Measurements from ENCODE around the gene PDE6C. TPM values are rescaled to one million over a fixed set of nuclear protein-coding genes. Genes with fewer than 3 reads are reported as not detected.

PDE6C gene
- total and polyA plus RNA-seq, 2 donors (not counting 1 experiment from before 2014, with no cell fraction given): not detected

DNA sequence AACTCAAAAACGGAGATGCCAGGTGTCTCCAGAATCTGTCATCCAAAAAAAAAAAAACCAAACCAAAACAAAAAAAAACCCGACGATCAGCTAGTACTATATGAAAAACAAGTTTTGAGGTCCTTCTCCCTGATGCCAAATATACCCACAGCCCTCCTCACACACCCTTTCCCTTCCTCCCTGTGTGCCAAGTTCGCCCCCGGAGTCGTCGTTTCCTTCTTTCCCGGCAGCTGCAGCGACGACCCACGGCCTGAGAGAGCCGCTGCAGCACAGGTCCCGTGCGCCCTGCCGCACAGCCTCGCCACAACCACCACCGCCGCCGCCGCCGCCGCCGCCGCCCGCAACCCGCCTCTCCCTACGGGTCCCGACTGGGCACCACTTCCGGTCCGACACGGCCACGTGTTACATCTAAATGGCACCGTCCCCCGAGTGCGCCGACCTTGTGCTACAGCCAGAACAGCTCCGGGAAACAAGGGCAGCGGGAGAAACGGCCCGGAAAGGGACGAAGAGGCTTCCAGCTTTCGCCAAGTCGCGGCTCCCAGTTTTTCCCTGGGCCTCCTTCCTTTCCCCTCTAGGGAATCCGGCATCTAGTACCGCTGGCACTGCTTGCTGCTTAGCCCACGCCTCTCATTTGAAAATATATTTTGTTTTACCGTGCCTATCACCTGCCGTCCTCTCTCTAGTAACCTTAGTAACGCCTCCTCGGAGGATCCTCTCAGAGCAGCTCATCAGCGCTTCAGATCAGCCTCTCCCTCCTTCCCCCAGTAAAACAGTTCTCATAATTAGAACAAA is 90.1 kb downstream of the PDE6C start, which contains the start of gene FRA10AC1:
Gene FRA10AC1, minus strand, starts transcription at position 383 of the 792 bp plus-strand sequence. CDS start 2,486 bp downstream, outside the sequence.
- peak within 1 kb of the TSS; percentile 79 to 98 (median 91) for H3K4me3 ChIP-seq (ENCODE audit: control extremely low read depth in 1 of 5, extremely low read depth in 1 of 5, insufficient read depth in 1 of 5, low read depth in 2 of 5, low read length in 4 of 5)
- intact Hi-C loops (cut with micrococcal nuclease): loop anchor here (1.0 to 10.0 kb wide), 9 partner anchors 48 to 1905 kb away; partner anchors contain the start of genes CEP55, CPEB3, HELLS and KIF11
- ATAC-seq (ENCODE audit: low read depth) (peak; percentile 86), DNase-seq (peak; percentile 95)
- H3K27ac Mint-ChIP-seq: no peak within 1 kb of the TSS
- peak within 1 kb of the TSS; percentile 81 for H3K9ac ChIP-seq (ENCODE audit: low read length)
- no peaks in the 10 kb centered on the region for H3K27me3 Mint-ChIP-seq
- no peak for TF ChIP-seq EZH2 (IDR thresholded peaks at IDR 0.05; ENCODE audit: borderline replicate concordance, insufficient read depth, low read depth, low read length, poor library complexity, severe bottlenecking)
- TF ChIP-seq, protein P1, sequence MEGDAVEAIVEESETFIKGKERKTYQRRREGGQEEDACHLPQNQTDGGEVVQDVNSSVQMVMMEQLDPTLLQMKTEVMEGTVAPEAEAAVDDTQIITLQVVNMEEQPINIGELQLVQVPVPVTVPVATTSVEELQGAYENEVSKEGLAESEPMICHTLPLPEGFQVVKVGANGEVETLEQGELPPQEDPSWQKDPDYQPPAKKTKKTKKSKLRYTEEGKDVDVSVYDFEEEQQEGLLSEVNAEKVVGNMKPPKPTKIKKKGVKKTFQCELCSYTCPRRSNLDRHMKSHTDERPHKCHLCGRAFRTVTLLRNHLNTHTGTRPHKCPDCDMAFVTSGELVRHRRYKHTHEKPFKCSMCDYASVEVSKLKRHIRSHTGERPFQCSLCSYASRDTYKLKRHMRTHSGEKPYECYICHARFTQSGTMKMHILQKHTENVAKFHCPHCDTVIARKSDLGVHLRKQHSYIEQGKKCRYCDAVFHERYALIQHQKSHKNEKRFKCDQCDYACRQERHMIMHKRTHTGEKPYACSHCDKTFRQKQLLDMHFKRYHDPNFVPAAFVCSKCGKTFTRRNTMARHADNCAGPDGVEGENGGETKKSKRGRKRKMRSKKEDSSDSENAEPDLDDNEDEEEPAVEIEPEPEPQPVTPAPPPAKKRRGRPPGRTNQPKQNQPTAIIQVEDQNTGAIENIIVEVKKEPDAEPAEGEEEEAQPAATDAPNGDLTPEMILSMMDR (IDR thresholded peaks at IDR 0.05): no peak
- no peaks in the 10 kb centered on the region for H3K9me3 Mint-ChIP-seq (ENCODE audit: insufficient read depth)
- no peaks in the 10 kb centered on the region for H3K9me3 ChIP-seq (ENCODE audit: control extremely low read depth in 1 of 3, control insufficient read depth in 2 of 3, insufficient read depth in 1 of 3, low read length in 2 of 3)
- peaks cover 3 to 7% of the 10 kb centered on the region in 2 experiments for H3K36me3 ChIP-seq (replicated peaks in 1 of 2; ENCODE audit: control extremely low read depth in 1 of 2, control insufficient read depth in 1 of 2, extremely low read depth in 1 of 2, insufficient read depth in 2 of 2, low read length in 1 of 2)
- H3K27me3 ChIP-seq (replicated peaks in 1 of 4; ENCODE audit: control extremely low read depth in 1 of 4, control insufficient read depth in 3 of 4, insufficient read depth in 4 of 4, low read length in 3 of 4): no peaks in the 10 kb centered on the region
- peak within 1 kb of the TSS; percentile 77 for H3K4me2 ChIP-seq (replicated peaks; ENCODE audit: low read depth, low read length, poor library complexity, severe bottlenecking)
- H3K4me1 Mint-ChIP-seq: peaks cover 9% of the 10 kb centered on the region
- ChIA-PET POLR2A (interaction anchor here (1.3 to 1.5 kb wide), 3 partner anchors 40 to 113 kb away, joined by 3 to 4 read pairs (median 3); no protein-coding TSS in a partner anchor), CTCF (interaction anchor here (0.6 to 3.1 kb wide), 11 partner anchors 11 to 618 kb away, joined by 3 to 40 read pairs (median 4); no protein-coding TSS in a partner anchor)
- under 1% methylated on average over 51 of the region's 52 CpGs for WGBS (ENCODE audit: insufficient coverage)
- peak within 1 kb of the TSS; percentile 64 to 92 for H3K27ac ChIP-seq (ENCODE audit: low read length in 2 of 2)
- H3K4me1 ChIP-seq (ENCODE audit: control insufficient read depth in 2 of 2, insufficient read depth in 2 of 2, low read length in 2 of 2): peaks cover 11% of the 10 kb centered on the region in 2 donors
- H4K20me1 ChIP-seq (ENCODE audit: control insufficient read depth, insufficient read depth, low read length, poor library complexity, severe bottlenecking): no peaks in the 10 kb centered on the region
- no peak within 1 kb of the TSS for H3K4me3 Mint-ChIP-seq
- peak within 1 kb of the TSS; percentile 90 for H2AFZ ChIP-seq (ENCODE audit: insufficient read depth, low read depth, low read length, poor library complexity, severe bottlenecking)
- no peaks in the 10 kb centered on the region for H3K79me2 ChIP-seq (ENCODE audit: control insufficient read depth, insufficient read depth, low read length)

Data from B cell (primary cell).